NT2/D1 (cell line): ENCODE data around the gene IL21.

Experiments
- DNase-seq: peaks from one replicate; pipeline ENCODE4 v3.0.0-alpha.2; 2011; ENCODE audit warnings: low read depth, low spot score
- H3K27me3 ChIP-seq: 2 replicates; pipeline ENCODE4 v1.6.0; 2011; ENCODE audit warnings: mild to moderate bottlenecking; ENCODE audit not compliant: insufficient read length, insufficient read depth
- H3K36me3 ChIP-seq: 2 replicates; pipeline ENCODE4 v1.6.1; 2011; ENCODE audit warnings: mild to moderate bottlenecking, low read length, mixed read lengths; ENCODE audit not compliant: insufficient read depth, insufficient read length
- H3K4me1 ChIP-seq: 2 replicates; pipeline ENCODE4 v1.5.1; 2011; ENCODE audit not compliant: insufficient read depth, insufficient read length
- H3K4me3 ChIP-seq: 2 replicates; pipeline ENCODE4 v1.5.1; 2011; ENCODE audit warnings: low read depth; ENCODE audit not compliant: insufficient read length
- H3K9ac ChIP-seq: 2 replicates; pipeline ENCODE4 v1.6.0; 2011; ENCODE audit warnings: low read depth; ENCODE audit not compliant: insufficient read length
- H3K9me3 ChIP-seq: 2 replicates; pipeline ENCODE4 v1.5.1; 2011; ENCODE audit warnings: mild to moderate bottlenecking, low read length; ENCODE audit not compliant: insufficient read depth
- SUZ12 ChIP-seq: IDR thresholded peaks from 2 replicates; pipeline ENCODE4 v1.6.1; 2011; ENCODE audit not compliant: insufficient read length, insufficient read depth; ENCODE audit errors: extremely low read depth
- YY1 ChIP-seq: IDR thresholded peaks from 2 replicates; pipeline ENCODE4 v1.6.1; 2011; ENCODE audit not compliant: insufficient read length, insufficient read depth
- ZNF274 ChIP-seq: IDR thresholded peaks from 2 replicates; pipeline ENCODE4 v1.6.1; 2011; ENCODE audit warnings: mild to moderate bottlenecking, low read depth, low read length

IL21 gene

GRCh38 chr4:122652379-122652778, 31.5 kb upstream of the IL21 start:
- no peaks in the 10 kb centered on the region for H3K27me3 ChIP-seq
- no peaks in the 10 kb centered on the region for H3K4me1 ChIP-seq
- peak; percentile 27 for DNase-seq
- no peak for TF ChIP-seq SUZ12
- TF ChIP-seq ZNF274: no peak
- no peak for TF ChIP-seq YY1
- no peak overlapping the region for H3K9ac ChIP-seq
- no peaks in the 10 kb centered on the region for H3K9me3 ChIP-seq
- H3K4me3 ChIP-seq: no peak overlapping the region
- H3K36me3 ChIP-seq: no peaks in the 10 kb centered on the region

GRCh38 chr4:122650148-122650547, 29.3 kb upstream of the IL21 start:
- Histone ChIP-seq H3K9ac (no peak overlapping the region), H3K27me3 (no peaks in the 10 kb centered on the region), H3K36me3 (no peaks in the 10 kb centered on the region), H3K9me3 (no peaks in the 10 kb centered on the region), H3K4me1 (no peaks in the 10 kb centered on the region), H3K4me3 (no peak overlapping the region)
- TF ChIP-seq YY1 (no peak), ZNF274 (no peak), SUZ12 (no peak)
- no peak for DNase-seq

GRCh38 chr4:122647656-122648055, 26.8 kb upstream of the IL21 start:
- no peak for TF ChIP-seq ZNF274
- TF ChIP-seq SUZ12: no peak
- TF ChIP-seq YY1: no peak
- no peak overlapping the region for H3K9ac ChIP-seq
- no peak for DNase-seq
- H3K4me1 ChIP-seq: no peaks in the 10 kb centered on the region
- H3K9me3 ChIP-seq: no peaks in the 10 kb centered on the region
- no peaks in the 10 kb centered on the region for H3K36me3 ChIP-seq
- H3K4me3 ChIP-seq: no peak overlapping the region
- H3K27me3 ChIP-seq: no peaks in the 10 kb centered on the region

- Histone ChIP-seq H3K4me3 (no peak overlapping the region), H3K4me1 (no peaks in the 10 kb centered on the region), H3K36me3 (no peaks in the 10 kb centered on the region), H3K27me3 (no peaks in the 10 kb centered on the region), H3K9me3 (no peaks in the 10 kb centered on the region), H3K9ac (no peak overlapping the region)
- TF ChIP-seq ZNF274 (no peak), YY1 (no peak), SUZ12 (no peak)
- DNase-seq: no peak
Observed at GRCh38 chr4:122643257-122643656, 22.4 kb upstream of the IL21 start.

GRCh38 chr4:122639181-122639580, 18.3 kb upstream of the IL21 start:
- no peaks in the 10 kb centered on the region for H3K4me1 ChIP-seq
- H3K36me3 ChIP-seq: no peaks in the 10 kb centered on the region
- TF ChIP-seq YY1 (no peak), ZNF274 (no peak), SUZ12 (no peak)
- H3K4me3 ChIP-seq: no peak overlapping the region
- no peaks in the 10 kb centered on the region for H3K9me3 ChIP-seq
- no peak overlapping the region for H3K9ac ChIP-seq
- DNase-seq: no peak
- no peaks in the 10 kb centered on the region for H3K27me3 ChIP-seq

GRCh38 chr4:122636697-122637096, 15.8 kb upstream of the IL21 start:
- TF ChIP-seq YY1 (no peak), ZNF274 (no peak), SUZ12 (no peak)
- DNase-seq: no peak
- Histone ChIP-seq H3K36me3 (no peaks in the 10 kb centered on the region), H3K4me3 (no peak overlapping the region), H3K9ac (no peak overlapping the region), H3K9me3 (no peaks in the 10 kb centered on the region), H3K4me1 (no peaks in the 10 kb centered on the region), H3K27me3 (no peaks in the 10 kb centered on the region)

- no peak for DNase-seq
- Histone ChIP-seq H3K9ac (no peak overlapping the region), H3K27me3 (no peaks in the 10 kb centered on the region), H3K9me3 (no peaks in the 10 kb centered on the region), H3K4me3 (no peak overlapping the region), H3K36me3 (no peaks in the 10 kb centered on the region), H3K4me1 (no peaks in the 10 kb centered on the region)
- TF ChIP-seq YY1 (no peak), SUZ12 (no peak), ZNF274 (no peak)
Observed at GRCh38 chr4:122635205-122635604, 14.3 kb upstream of the IL21 start.
